CD4-positive, alpha-beta T cell (primary cell): ENCODE results near the gene HS2ST1. TPM values are rescaled to one million over a fixed set of nuclear protein-coding genes. Genes with fewer than 3 reads are reported as not detected.
A peak's percentile ranks its signal among the peaks of the same experiment; 100 is the strongest.

ENCODE experiments used
- ATAC-seq: fragments of 200-7000 bp; cut with Tn5 transposase; one replicate; pipeline ENCODE4 v1.10.0; 2022; ENCODE audit warnings: mild to moderate bottlenecking; ENCODE audit not compliant: poor library complexity
- CTCF ChIA-PET: fragments of 350-600 bp; sonication (Branson Sonifier 250); formaldehyde crosslinking; loops from one replicate; lab custom pipeline; 2021; ENCODE audit warnings: antibody characterized with exemption, inconsistent platforms; lab: Charles Lee
- POLR2A ChIA-PET: fragments of 350-600 bp; sonication (Branson Sonifier 250); formaldehyde crosslinking; loops from one replicate; lab custom pipeline; 2021; ENCODE audit warnings: antibody characterized with exemption, inconsistent platforms; lab: Charles Lee
- DNase-seq, 14 experiments: peaks; one replicate each; pipeline ENCODE4 v3.0.0-alpha.2; 2013 to 2020; ENCODE audit warnings: mixed read lengths in 2 of 14
- H3K27ac ChIP-seq, 2 donors: one replicate each; pipeline versions ENCODE4 v1.5.1 to v1.7.0; 2013; ENCODE audit warnings: low read length in 2 of 2, low read depth in 1 of 2, mild to moderate bottlenecking in 1 of 2
- H3K27me3 ChIP-seq, 2 experiments: 1 replicate in 1 of 2; 2 replicates in 1 of 2; pipeline versions ENCODE4 v1.6.1 to v1.7.0; 2013; ENCODE audit warnings: low read length in 2 of 2, control low read depth in 1 of 2, mild to moderate bottlenecking in 1 of 2, moderate library complexity in 1 of 2; ENCODE audit not compliant: insufficient read depth in 2 of 2, control insufficient read depth in 1 of 2
- H3K36me3 ChIP-seq: one replicate; pipeline ENCODE4 v1.6.1; 2013; ENCODE audit warnings: low read length, control low read depth; ENCODE audit not compliant: insufficient read depth
- H3K4me1 ChIP-seq: one replicate; pipeline ENCODE4 v1.6.1; 2013; ENCODE audit warnings: low read length, control low read depth; ENCODE audit not compliant: insufficient read depth
- H3K4me3 ChIP-seq: one replicate; pipeline ENCODE4 v1.5.1; 2013; ENCODE audit warnings: mild to moderate bottlenecking, low read length, moderate library complexity
- H3K9me3 ChIP-seq, 2 experiments: 1 replicate in 1 of 2; 2 replicates in 1 of 2; pipeline versions ENCODE4 v1.6.1 to v1.7.0; 2013; ENCODE audit warnings: low read length in 2 of 2, mild to moderate bottlenecking in 2 of 2, control low read depth in 1 of 2, moderate library complexity in 1 of 2; ENCODE audit not compliant: control insufficient read depth in 1 of 2, insufficient read depth in 1 of 2
- H3K27ac Mint-ChIP-seq: one replicate; pipeline ENCODE4 v1.8.0; 2020; ENCODE audit warnings: mixed read lengths
- H3K27me3 Mint-ChIP-seq: one replicate; pipeline ENCODE4 v1.8.0; 2021; ENCODE audit warnings: mixed read lengths
- H3K36me3 Mint-ChIP-seq: one replicate; pipeline ENCODE4 v1.8.0; 2021; ENCODE audit warnings: low read depth, mixed read lengths
- H3K4me1 Mint-ChIP-seq: one replicate; pipeline ENCODE4 v1.8.0; 2021; ENCODE audit warnings: low read depth, mixed read lengths
- H3K4me3 Mint-ChIP-seq: one replicate; pipeline ENCODE4 v1.8.0; 2020; ENCODE audit warnings: mild to moderate bottlenecking, mixed read lengths
- H3K9me3 Mint-ChIP-seq: one replicate; pipeline ENCODE4 v1.8.0; 2020; ENCODE audit warnings: mixed read lengths
- intact Hi-C, 2 experiments: fragments of 100-400 bp; cut with DNase I in 1 of 2; cut with micrococcal nuclease in 1 of 2; formaldehyde crosslinking; loops; one replicate each; pipeline versions ENCODE4 v1.15.1 to v1.9.0; 2023 to 2025; cut with DNase I, micrococcal nuclease
- total RNA-seq, 174 experiments: library from RNA in 2 of 174; stranded (reverse) in 2 of 174; gene quantifications; one replicate each; pipeline ENCODE4 v1.2.3 and lab custom pipeline; 2021 to 2026
- TF ChIP-seq, protein P1 (sequence below): fragments of 200-600 bp; IDR thresholded peaks from one replicate; pipeline ENCODE4 v1.8.0; 2022; ENCODE audit warnings: antibody characterized with exemption, mild to moderate bottlenecking

The HS2ST1 gene
- total RNA-seq, 2 experiments from 2014 or later, result 6.7 to 6.9 TPM

DNA sequence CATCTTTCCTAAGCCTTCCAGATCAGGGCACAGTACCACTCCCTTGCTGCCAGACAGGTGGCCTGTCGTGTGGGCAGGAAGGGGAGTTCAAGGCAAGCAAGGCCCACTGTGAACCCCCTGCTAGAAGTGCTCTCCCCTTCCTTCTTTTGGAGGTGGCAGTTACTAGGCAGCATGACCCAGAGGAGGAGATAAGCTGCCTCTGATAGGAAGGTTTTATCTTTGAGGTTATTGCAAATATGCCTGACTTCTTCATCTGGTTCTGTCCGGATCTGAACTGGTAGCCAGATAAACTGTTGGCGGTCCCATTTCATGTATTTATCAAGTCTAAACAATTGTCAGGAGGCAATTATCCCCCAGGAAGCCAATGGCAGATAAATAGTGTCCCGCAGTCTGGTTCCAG, 216.0 kb downstream of the HS2ST1 start:
- ATAC-seq (no peak), DNase-seq (no peak)
- intact Hi-C loops, result loop anchor here (5.0 to 10.0 kb wide), 4 partner anchors 822 to 1744 kb away; no protein-coding TSS in a partner anchor
- no peak overlapping the region for H3K27ac Mint-ChIP-seq
- no peak overlapping the region for H3K27ac ChIP-seq
- H3K4me3 Mint-ChIP-seq, result no peak overlapping the region
- H3K9me3 Mint-ChIP-seq, result no peaks in the 10 kb centered on the region
- ChIA-PET POLR2A (no interaction called here), CTCF (no interaction called here)
- peaks cover 9% of the 10 kb centered on the region for H3K4me1 ChIP-seq
- peaks cover 44% of the 10 kb centered on the region for H3K27me3 Mint-ChIP-seq
- no peak overlapping the region for H3K4me3 ChIP-seq
- H3K27me3 ChIP-seq, result peaks cover 12 to 15% of the 10 kb centered on the region in 2 experiments
- no peaks in the 10 kb centered on the region for H3K36me3 Mint-ChIP-seq
- peaks cover 10% of the 10 kb centered on the region for H3K4me1 Mint-ChIP-seq
- no peaks in the 10 kb centered on the region for H3K36me3 ChIP-seq
- peaks cover 0 to 3% of the 10 kb centered on the region in 2 experiments for H3K9me3 ChIP-seq
- TF ChIP-seq, protein P1, sequence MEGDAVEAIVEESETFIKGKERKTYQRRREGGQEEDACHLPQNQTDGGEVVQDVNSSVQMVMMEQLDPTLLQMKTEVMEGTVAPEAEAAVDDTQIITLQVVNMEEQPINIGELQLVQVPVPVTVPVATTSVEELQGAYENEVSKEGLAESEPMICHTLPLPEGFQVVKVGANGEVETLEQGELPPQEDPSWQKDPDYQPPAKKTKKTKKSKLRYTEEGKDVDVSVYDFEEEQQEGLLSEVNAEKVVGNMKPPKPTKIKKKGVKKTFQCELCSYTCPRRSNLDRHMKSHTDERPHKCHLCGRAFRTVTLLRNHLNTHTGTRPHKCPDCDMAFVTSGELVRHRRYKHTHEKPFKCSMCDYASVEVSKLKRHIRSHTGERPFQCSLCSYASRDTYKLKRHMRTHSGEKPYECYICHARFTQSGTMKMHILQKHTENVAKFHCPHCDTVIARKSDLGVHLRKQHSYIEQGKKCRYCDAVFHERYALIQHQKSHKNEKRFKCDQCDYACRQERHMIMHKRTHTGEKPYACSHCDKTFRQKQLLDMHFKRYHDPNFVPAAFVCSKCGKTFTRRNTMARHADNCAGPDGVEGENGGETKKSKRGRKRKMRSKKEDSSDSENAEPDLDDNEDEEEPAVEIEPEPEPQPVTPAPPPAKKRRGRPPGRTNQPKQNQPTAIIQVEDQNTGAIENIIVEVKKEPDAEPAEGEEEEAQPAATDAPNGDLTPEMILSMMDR, result no peak

GRCh38 chr1:87131809-87132283, 217.4 kb downstream of the HS2ST1 start:
- Mint-ChIP-seq H3K4me1 (peaks cover 10% of the 10 kb centered on the region), H3K4me3 (peak overlapping the region; percentile 89), H3K9me3 (no peaks in the 10 kb centered on the region), H3K27me3 (peaks cover 44% of the 10 kb centered on the region), H3K27ac (no peak overlapping the region), H3K36me3 (no peaks in the 10 kb centered on the region)
- Histone ChIP-seq H3K27ac (no peak overlapping the region), H3K27me3 (peaks cover 9 to 15% of the 10 kb centered on the region in 2 experiments), H3K4me1 (peaks cover 9% of the 10 kb centered on the region), H3K36me3 (no peaks in the 10 kb centered on the region), H3K9me3 (peaks cover 0 to 3% of the 10 kb centered on the region in 2 experiments), H3K4me3 (peak overlapping the region; percentile 56)
- CTCF ChIA-PET, result interaction anchor here (1.2 kb wide), 1 partner anchor 12 kb away, joined by 3 read pairs; no protein-coding TSS in a partner anchor
- TF ChIP-seq, protein P1, result peak; percentile 91
- intact Hi-C loops, result loop anchor here (5.0 to 10.0 kb wide), 4 partner anchors 820 to 1743 kb away; no protein-coding TSS in a partner anchor
- DNase-seq (peak; percentile 56 to 85 (median 66)), ATAC-seq (peak; percentile 89)
- POLR2A ChIA-PET, result no interaction called here

DNA sequence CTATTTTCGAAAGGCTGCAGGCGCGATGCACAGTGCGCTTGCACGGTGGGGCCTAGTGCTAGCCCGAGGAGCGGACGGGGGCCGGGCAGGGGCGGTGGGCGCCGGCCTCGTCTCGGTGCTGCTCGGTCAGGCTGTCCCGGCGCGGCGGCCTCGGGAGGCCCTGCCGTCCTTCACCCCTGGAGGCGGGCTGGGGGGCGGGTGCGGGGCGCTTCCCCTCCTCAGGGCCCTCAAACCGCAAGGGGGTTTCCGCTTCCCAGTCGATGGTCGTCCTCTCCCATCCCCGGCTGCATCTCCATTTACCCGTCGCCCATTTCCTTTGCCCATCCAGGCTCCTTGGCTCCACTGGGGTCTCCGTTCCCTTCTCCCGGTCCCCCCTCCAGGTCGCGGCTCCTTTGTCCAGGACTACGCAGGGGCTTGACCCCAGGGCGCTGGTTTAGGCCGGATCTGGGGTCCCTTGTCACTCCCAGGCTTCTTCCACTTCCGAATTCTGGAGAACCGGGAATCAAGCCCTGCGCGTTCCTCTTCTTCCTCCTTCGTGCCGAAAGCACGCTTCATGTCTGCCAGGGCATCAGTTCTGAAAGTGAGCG, 217.9 kb downstream of the HS2ST1 start:
- peak in 3 of 14 experiments; percentile 5 to 28 (median 26) for DNase-seq
- Histone ChIP-seq H3K36me3 (no peaks in the 10 kb centered on the region), H3K27ac (no peak overlapping the region), H3K27me3 (peaks cover 9 to 15% of the 10 kb centered on the region in 2 experiments), H3K9me3 (peaks cover 0 to 3% of the 10 kb centered on the region in 2 experiments), H3K4me1 (peaks cover 9% of the 10 kb centered on the region), H3K4me3 (peak overlapping the region; percentile 56)
- no peak for ATAC-seq
- Mint-ChIP-seq H3K36me3 (no peaks in the 10 kb centered on the region), H3K27me3 (peaks cover 43% of the 10 kb centered on the region), H3K4me3 (peak overlapping the region; percentile 89), H3K9me3 (no peaks in the 10 kb centered on the region), H3K4me1 (peaks cover 10% of the 10 kb centered on the region), H3K27ac (no peak overlapping the region)
- intact Hi-C loops, result loop anchor here (5.0 to 10.0 kb wide), 4 partner anchors 820 to 1742 kb away; no protein-coding TSS in a partner anchor
- POLR2A ChIA-PET, result no interaction called here
- CTCF ChIA-PET, result no interaction called here
- TF ChIP-seq, protein P1, result no peak
